Keratinocyte (primary cell): ENCODE results near the gene MMP28. TPM values are rescaled to one million over a fixed set of nuclear protein-coding genes. Genes with fewer than 3 reads are reported as not detected.

Experiments
- DNase-seq: peaks from one replicate; pipeline ENCODE4 v3.0.0-alpha.2; 2011; ENCODE audit warnings: low read depth, missing footprints, low spot score
- FAIRE-seq: peaks from 2 replicates; lab custom pipeline; 2011; peaks lifted over from hg19 to GRCh38; lab: Jason Lieb, UNC
- H2AFZ ChIP-seq: 2 replicates; pipeline ENCODE4 v1.6.0; 2012; ENCODE audit warnings: low read length, control low read depth, inconsistent platforms; ENCODE audit not compliant: control insufficient read depth
- H3K27ac ChIP-seq: 2 replicates; pipeline ENCODE4 v1.5.1; 2011; ENCODE audit warnings: low read length; ENCODE audit not compliant: control insufficient read depth, insufficient read depth
- H3K27me3 ChIP-seq: 3 replicates; pipeline ENCODE4 v1.6.0; 2011; ENCODE audit warnings: low read length; ENCODE audit not compliant: control insufficient read depth, insufficient read depth; ENCODE audit errors: extremely low read depth
- H3K36me3 ChIP-seq, 2 experiments: 2 replicates in 1 of 2; 3 replicates in 1 of 2; pipeline ENCODE4 v1.5.1; 2011; ENCODE audit warnings: low read length in 2 of 2, mild to moderate bottlenecking in 1 of 2; ENCODE audit not compliant: control insufficient read depth in 2 of 2, insufficient read depth in 2 of 2; ENCODE audit errors: extremely low read depth in 1 of 2
- H3K4me1 ChIP-seq: 3 replicates; pipeline ENCODE4 v1.5.1; 2011; ENCODE audit warnings: low read length; ENCODE audit not compliant: control insufficient read depth, insufficient read depth; ENCODE audit errors: extremely low read depth
- H3K4me2 ChIP-seq: 3 replicates; pipeline ENCODE4 v1.6.0; 2011; ENCODE audit warnings: low read depth, low read length; ENCODE audit not compliant: control insufficient read depth, insufficient read depth; ENCODE audit errors: extremely low read depth
- H3K4me3 ChIP-seq, 3 experiments: fragments of 200-600 bp in 1 of 3; sonication (generic) in 1 of 3; 2 replicates in 2 of 3; 3 replicates in 1 of 3; pipeline ENCODE4 v1.5.1; 2011 to 2016; ENCODE audit warnings: low read length in 3 of 3, mild to moderate bottlenecking in 3 of 3, control low read depth in 2 of 3, inconsistent platforms in 1 of 3, low read depth in 1 of 3, mixed read lengths in 1 of 3, mixed run types in 1 of 3, moderate library complexity in 1 of 3; ENCODE audit not compliant: control insufficient read depth in 2 of 3, insufficient read depth in 2 of 3; ENCODE audit errors: extremely low read depth in 1 of 3
- H3K79me2 ChIP-seq: 2 replicates; pipeline ENCODE4 v1.6.0; 2012; ENCODE audit warnings: low read length; ENCODE audit not compliant: control insufficient read depth, insufficient read depth
- H3K9ac ChIP-seq: 3 replicates; pipeline ENCODE4 v1.6.0; 2011; ENCODE audit warnings: low read length; ENCODE audit not compliant: control insufficient read depth, insufficient read depth; ENCODE audit errors: extremely low read depth
- H3K9me1 ChIP-seq: 3 replicates; pipeline ENCODE4 v1.6.0; 2011; ENCODE audit warnings: low read length; ENCODE audit not compliant: control insufficient read depth, insufficient read depth; ENCODE audit errors: extremely low read depth
- H3K9me3 ChIP-seq: 2 replicates; pipeline ENCODE4 v1.5.1; 2012; ENCODE audit warnings: low read depth, low read length; ENCODE audit not compliant: control insufficient read depth
- H4K20me1 ChIP-seq: 3 replicates; pipeline ENCODE4 v1.6.0; 2011; ENCODE audit warnings: low read length; ENCODE audit not compliant: control insufficient read depth, insufficient read depth; ENCODE audit errors: extremely low read depth
- CTCF ChIP-seq, 3 experiments: IDR thresholded peaks in 1 of 3; conservative IDR thresholded peaks in 1 of 3; optimal IDR thresholded peaks in 1 of 3; 2 replicates in 2 of 3; 3 replicates in 1 of 3; pipeline versions ENCODE3 to v1.5.1; 2011; ENCODE audit warnings: low read length in 3 of 3, mild to moderate bottlenecking in 3 of 3, moderate library complexity in 2 of 3, control low read depth in 1 of 3, inconsistent platforms in 1 of 3; ENCODE audit not compliant: insufficient read depth in 2 of 3; ENCODE audit errors: extremely low read depth in 1 of 3
- EZH2 ChIP-seq: IDR thresholded peaks from one replicate; pipeline ENCODE4 v1.6.1; 2012; ENCODE audit warnings: inconsistent platforms, mild to moderate bottlenecking, low read length, moderate library complexity
- dilution Hi-C: fragments of 300-500 bp; cut with MboI; formaldehyde crosslinking; loops from one replicate; pipeline ENCODE4 v1.7.0; 2020; ENCODE audit warnings: low sequenced_read_pairs; ENCODE audit not compliant: extremely low pct_ligation_motif_present
- polyA plus RNA-seq, 5 experiments: library from polyadenylated mRNA; depleted of rRNA in 3 of 5; stranded (reverse) in 3 of 5; stranded (forward) in 1 of 5; unstranded in 1 of 5; fragments of >200 nt; gene quantifications; 1 replicate in 1 of 5; 2 replicates in 3 of 5; 3 replicates in 1 of 5; pipeline versions ENCODE4 v1.2.1 to v1.2.3, GENCODE V29; 2011 to 2012; ENCODE audit warnings: missing spikeins in 2 of 5, low read depth in 1 of 5, low replicate concordance in 1 of 5

The MMP28 gene
- polyA plus RNA-seq, 1 donor (not counting 4 experiments of a cell fraction or from before 2014, with no cell fraction given), result 21.3 TPM

- Histone ChIP-seq H3K4me1 (peaks cover 18% of the 10 kb centered on the region), H3K4me2 (no peak overlapping the region), H3K9me3 (no peaks in the 10 kb centered on the region), H3K27ac (no peak overlapping the region), H4K20me1 (no peaks in the 10 kb centered on the region), H3K36me3 (no peaks in the 10 kb centered on the region), H3K27me3 (no peaks in the 10 kb centered on the region), H3K9ac (no peak overlapping the region), H2AFZ (no peak overlapping the region), H3K9me1 (no peaks in the 10 kb centered on the region), H3K79me2 (no peaks in the 10 kb centered on the region), H3K4me3 (no peak overlapping the region)
- DNase-seq (no peak), FAIRE-seq (no peak)
- TF ChIP-seq CTCF (optimal IDR thresholded peaks at IDR 0.05 in 1 of 3, IDR thresholded peaks at IDR 0.05 in 1 of 3, conservative IDR thresholded peaks at IDR 0.05 in 1 of 3; ENCODE audit: extremely low read depth in 1 of 3, insufficient read depth in 2 of 3, low read length in 3 of 3) (no peak), EZH2 (no peak)
- dilution Hi-C loops, result no loop called here
These were observed 2.5 kb upstream of the MMP28 start for GRCh38 chr17:35797918-35798317.

GRCh38 chr17:35797370-35797769 lies 1.9 kb upstream of the MMP28 start:
- H3K27me3 ChIP-seq, result no peaks in the 10 kb centered on the region
- H3K9me1 ChIP-seq, result no peaks in the 10 kb centered on the region
- H3K79me2 ChIP-seq, result no peaks in the 10 kb centered on the region
- no peaks in the 10 kb centered on the region for H3K36me3 ChIP-seq
- no peak overlapping the region for H3K4me3 ChIP-seq
- H3K4me2 ChIP-seq, result no peak overlapping the region
- H4K20me1 ChIP-seq, result no peaks in the 10 kb centered on the region
- H3K4me1 ChIP-seq, result peaks cover 23% of the 10 kb centered on the region
- H3K9ac ChIP-seq, result no peak overlapping the region
- H3K27ac ChIP-seq, result no peak overlapping the region
- no peak for TF ChIP-seq EZH2
- TF ChIP-seq CTCF (optimal IDR thresholded peaks at IDR 0.05 in 1 of 3, IDR thresholded peaks at IDR 0.05 in 1 of 3, conservative IDR thresholded peaks at IDR 0.05 in 1 of 3; ENCODE audit: extremely low read depth in 1 of 3, insufficient read depth in 2 of 3, low read length in 3 of 3), result no peak
- DNase-seq (no peak), FAIRE-seq (no peak)
- no peak overlapping the region for H2AFZ ChIP-seq
- dilution Hi-C loops, result no loop called here
- no peaks in the 10 kb centered on the region for H3K9me3 ChIP-seq
